GM21529 (cell line): ENCODE results near the gene CXCL14.

ENCODE experiments used
- ATAC-seq: cut with Tn5 transposase; IDR thresholded peaks from one replicate; pipeline ENCODE4 v1.9.1; 2021; ENCODE audit not compliant: unreplicated experiment

Gene CXCL14, protein sequence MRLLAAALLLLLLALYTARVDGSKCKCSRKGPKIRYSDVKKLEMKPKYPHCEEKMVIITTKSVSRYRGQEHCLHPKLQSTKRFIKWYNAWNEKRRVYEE

DNA sequence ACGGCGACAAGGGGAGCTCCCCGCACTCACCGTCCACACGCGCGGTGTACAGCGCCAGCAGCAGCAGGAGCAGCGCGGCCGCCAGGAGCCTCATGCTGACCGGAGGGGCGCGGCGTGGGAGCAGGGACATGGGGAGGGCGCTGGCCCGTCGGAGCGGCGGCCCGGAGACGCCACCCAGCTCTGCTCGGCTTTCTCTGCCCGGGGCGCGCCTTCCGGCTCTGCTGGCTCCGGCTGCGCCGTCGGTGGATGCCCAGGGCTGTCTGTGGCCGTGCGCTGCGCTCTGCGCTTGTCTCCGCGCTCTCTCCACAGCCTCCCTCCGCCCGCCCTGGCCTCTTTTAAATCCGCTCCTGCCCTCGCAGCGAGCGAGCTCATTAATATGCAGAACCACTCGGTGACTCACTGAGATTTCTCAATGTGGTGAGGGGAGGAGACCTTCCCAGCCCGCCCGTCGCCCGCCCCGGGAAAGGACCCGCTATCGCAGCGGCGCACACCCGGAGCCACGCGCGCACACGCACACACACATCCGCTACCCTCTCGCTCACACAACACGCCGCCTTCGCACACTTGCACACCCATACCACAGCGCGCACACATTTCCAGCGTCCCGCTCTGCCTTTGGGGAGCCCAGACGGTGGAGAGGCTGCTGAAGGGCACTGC, at the start of gene CXCL14:
Gene CXCL14, minus strand, starts transcription at position 307 of the 657 bp plus-strand sequence. Its CDS starts 213 bp downstream, at position 94.
- no peak for ATAC-seq

DNA sequence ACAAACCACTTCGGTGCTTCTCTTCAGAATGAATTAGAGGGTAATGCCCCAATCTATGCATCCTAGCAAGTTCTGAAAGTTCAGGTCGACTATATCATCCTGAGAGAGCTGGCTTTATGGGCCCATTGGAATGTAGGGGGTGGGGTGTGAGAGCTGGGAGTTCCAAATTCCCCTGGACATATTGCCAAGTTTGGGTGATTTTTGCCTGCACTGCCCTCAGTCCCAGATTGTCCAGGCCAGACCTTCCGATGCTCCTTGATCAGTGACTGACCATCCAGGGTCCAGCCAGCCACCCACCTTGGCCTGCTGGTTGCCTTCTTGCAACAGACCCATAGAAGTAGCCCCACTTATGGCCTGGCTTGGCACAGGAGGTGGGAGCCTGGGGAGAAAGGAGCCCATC, 47.8 kb upstream of the CXCL14 start:
- no peak for ATAC-seq

DNA sequence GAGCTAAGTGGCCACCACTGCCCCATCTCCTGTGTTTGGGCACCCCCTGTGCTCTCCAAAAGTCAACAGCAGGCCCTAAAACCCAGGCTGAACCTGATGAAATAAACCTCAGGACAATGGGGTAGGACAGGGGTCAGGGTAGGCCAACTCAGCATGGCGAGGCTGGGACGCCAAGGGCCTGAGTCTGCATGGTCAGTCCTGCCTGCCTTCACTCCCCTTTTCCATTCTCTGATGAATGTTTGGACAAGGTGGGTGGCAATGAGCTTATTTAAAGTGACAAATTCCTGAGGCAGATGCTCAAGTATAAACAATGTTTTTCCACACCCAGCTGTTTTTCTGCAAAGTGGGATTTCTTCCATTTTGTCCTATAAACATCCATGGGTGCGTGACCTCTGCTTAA, 47.2 kb upstream of the CXCL14 start:
- ATAC-seq: no peak

DNA sequence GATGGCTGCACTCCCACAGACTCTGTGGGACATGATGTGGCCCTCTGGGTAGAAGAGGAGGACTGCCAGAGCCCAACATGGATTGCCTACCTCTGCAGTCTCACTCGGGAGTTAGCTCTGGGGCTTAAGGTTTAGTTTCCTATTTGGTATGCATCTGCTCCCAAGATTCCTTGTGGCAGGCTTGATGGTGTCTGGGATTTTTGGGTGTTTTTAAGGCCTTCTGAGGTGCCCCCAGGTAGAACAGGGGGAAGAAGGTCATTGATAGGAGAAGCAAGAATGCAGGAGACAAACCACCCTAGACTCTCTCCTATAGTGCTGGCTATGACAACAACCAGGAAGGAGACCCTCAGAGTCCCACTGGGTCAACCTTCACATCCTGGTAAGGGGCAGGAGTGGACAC, 46.7 kb upstream of the CXCL14 start:
- ATAC-seq: no peak

DNA sequence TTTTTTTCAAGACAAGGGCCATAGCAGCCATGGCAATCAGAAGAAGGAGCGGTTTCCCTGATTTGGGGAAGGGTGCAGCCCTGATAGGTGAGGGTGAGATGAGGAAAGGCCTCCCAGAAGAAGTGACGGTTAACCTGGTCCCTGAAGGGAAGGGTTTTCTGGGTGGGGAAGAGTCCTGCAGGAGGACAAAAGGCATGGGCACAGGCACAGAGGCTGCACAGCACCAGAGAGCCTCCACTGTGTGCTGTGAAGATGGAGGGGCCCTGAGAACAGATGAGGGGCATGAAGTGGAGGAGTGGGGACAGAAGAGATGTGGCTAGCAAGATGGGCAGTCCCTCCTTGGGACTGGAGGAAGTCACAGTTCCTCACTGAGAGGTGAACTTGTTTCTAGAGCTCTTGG, 46.3 kb upstream of the CXCL14 start:
- ATAC-seq: no peak

DNA sequence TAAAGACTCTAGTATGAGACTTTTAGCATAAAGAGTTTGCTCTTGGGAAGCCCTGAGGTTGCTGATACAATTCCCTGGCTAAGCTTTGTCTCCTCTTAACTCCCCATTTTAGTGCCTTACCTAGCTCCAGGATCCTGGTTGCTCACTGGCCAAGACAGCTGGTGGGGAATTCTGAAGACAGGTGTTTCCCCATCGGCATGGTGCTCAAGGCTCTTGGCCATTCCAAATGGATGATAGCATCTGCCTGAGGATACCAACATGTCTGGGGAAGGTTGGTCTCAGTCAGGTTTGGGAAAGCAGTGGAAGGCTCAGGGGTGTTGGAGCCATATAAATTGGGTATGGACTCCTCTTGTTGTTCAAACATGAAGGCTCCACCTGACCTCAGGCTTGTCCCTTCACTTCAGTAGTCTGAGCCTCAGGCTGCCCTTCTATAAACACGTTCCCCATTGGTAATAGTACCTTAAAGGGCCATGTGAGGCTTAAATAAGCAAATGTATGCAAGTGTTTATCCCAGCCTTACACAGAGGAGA, 44.5 kb upstream of the CXCL14 start:
- no peak for ATAC-seq

DNA sequence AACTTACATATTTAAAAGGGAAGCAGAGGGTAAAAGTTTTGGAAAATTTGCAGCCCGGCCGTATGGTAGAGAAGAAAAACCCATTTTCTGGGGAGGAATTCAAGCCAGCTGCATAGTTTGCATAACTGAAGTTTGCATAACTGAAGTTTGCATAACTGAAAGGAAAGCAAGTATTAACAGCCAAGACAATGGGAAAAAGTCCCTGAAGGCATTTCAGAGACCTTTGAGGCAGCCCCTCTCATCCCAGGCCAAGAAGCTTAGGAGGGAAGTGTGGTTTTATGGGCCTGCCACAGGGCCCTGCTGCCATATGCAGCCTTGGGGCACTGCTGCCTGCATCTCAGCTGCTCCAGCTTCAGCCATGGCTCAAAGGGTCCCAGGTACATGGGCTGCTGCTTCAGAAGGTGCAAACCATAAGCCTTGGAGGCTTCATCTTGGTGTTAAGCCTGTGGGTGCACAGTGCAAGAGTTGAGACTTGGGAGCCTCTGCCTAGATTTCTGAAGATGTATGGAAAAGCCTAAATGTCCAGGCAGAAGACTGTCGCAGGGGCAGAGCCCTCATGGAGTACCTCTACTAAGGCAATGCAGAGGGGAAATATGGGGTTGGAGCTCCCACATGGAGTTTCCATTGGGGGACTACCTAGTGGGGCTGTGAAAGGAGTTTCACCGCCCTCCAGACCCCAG, 36.9 kb upstream of the CXCL14 start:
- ATAC-seq: no peak

DNA sequence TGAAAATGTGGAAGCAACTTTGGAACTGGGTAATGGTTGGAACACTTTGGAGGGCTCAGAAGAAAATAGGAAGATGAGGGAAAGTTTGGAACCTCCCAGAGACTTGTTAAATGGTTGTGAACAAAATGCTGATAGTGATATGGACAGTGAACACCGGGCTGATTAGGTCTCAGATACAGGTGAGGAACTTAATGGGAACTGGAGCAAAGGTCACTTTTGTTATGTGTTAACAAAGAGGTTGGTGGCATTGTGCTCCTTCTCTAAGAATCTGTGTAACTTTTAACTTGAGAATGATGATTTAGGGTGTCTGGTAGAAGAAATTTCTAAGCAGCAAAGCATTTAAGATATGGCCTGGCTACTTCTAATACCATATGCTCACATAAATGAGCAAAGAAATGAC, 36.4 kb upstream of the CXCL14 start:
- ATAC-seq: no peak

DNA sequence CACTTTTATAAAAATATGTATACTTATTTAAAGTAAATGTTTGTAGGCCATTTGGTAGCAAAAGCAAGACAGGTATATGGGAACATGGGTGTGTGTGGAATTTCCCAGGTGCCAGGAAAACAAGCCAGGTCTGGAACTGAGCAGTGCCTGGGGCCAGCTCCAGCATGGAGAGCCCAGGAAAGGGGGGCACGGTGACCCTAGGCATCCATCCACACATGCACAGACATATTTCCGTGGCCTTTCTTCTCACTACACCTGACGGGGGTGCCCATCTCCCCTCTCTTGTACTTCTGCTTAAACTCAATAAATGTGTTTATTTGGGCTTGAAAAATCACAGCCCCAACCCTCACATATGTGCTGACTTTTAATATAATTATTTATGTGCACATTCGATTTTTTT, 31.2 kb upstream of the CXCL14 start:
- ATAC-seq: no peak

DNA sequence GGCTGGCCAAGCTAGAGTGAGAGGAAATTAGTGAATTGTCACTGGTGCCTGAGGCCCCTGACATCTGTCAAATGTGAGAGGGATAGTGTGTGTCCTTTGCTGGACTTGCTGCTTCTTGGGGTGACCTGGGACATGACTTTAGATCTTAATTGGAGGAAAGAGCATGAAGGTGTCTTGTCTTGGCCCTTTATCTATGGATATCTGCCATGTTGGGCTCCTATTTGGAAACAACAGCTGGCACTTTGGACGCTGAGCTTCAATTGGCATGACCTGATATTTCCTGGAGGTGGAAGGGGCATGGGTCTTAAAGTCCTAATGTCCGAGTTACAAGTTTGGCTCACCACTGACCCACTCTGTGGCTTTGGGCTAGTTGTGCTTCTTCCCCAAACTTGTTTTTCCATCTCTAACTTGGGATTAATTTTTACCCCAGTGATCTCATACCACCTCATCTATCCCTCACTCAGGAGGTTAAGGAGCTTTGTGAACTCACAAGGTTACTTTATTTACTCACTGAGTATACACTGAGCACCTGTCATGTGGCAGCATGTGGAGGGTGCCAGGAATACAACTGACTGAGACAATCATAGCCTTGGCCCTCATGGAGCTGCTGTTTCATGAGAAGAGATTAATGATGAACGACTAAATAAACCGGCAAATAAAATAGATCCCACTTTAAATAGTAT, 30.1 kb upstream of the CXCL14 start:
- ATAC-seq: no peak

DNA sequence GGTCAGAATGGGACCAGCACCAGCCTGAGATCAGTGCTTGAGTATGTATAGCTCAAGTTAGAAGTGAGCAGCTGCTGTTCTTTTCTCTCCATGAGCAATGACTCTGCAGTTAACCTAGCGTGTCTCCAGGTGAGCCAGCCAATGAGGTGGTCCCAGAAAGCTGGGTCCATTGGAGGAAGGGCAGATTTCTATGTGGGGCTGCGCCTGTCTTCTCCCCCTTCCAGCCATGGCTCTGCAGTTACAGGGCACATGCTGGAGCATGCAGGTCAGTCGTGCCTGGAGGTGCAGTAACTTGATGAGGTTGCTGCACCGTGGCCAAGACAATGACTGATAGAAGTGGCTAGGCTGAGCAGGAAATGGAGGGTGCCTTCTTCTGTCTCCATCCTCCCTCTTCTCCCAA, 29.6 kb upstream of the CXCL14 start:
- no peak for ATAC-seq

DNA sequence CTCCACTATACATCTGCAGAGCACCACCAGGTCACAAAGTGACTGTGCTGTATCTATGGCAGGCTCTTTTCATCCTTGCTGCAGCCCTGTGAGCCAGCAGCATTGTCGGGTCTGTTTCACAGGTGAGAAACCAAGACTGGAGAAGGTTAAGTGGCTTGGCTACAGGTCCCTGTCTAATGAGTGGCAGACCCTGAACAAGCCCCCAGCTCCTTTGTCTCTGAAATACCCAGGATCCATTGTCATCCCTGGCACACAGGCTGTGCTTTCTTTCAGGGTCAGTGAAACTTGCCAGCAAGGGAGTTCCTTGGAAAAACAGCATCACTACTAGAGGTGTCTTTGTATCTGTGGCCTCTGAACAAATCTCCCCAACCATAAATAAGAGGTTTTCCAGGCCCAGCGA, 27.6 kb upstream of the CXCL14 start:
- no peak for ATAC-seq

DNA sequence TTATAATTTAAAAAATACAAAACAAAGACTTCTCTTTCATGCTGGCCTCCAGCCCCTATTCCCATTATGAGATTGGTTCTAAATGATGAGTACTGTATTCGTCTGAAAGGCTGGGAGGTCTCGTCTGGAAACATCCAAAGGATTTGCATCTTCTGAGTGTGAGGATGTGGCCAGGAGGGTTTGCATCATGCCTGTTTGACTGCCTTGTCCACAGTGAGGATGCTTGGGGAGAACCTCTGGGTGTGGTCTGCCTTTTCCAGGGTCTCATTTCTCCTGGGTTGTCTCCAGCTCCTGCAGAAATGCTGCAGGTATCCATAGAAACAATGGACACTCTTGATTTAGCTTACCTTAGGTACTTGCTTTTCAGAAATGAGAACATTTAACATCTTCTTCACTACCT, 26.4 kb upstream of the CXCL14 start:
- ATAC-seq: no peak

DNA sequence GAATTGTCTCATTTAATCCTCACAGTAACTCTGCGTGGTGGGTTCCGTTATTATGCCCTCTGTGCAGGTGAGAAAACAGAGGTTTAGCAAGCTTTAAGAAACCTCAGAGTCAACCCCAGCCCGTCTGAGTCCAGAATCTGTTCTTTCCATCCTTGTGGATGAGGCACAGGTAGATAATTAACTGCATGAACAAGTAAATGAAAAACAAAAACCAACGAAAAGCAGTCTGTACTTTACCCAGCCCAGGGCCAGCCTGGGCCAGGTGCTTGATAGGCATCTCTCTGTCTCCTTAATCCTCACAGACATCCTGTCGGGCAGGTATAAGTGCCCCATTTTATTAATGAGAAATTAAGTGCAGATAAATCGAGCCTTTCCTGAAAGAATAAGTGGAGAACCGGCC, 25.3 kb upstream of the CXCL14 start:
- ATAC-seq: no peak

DNA sequence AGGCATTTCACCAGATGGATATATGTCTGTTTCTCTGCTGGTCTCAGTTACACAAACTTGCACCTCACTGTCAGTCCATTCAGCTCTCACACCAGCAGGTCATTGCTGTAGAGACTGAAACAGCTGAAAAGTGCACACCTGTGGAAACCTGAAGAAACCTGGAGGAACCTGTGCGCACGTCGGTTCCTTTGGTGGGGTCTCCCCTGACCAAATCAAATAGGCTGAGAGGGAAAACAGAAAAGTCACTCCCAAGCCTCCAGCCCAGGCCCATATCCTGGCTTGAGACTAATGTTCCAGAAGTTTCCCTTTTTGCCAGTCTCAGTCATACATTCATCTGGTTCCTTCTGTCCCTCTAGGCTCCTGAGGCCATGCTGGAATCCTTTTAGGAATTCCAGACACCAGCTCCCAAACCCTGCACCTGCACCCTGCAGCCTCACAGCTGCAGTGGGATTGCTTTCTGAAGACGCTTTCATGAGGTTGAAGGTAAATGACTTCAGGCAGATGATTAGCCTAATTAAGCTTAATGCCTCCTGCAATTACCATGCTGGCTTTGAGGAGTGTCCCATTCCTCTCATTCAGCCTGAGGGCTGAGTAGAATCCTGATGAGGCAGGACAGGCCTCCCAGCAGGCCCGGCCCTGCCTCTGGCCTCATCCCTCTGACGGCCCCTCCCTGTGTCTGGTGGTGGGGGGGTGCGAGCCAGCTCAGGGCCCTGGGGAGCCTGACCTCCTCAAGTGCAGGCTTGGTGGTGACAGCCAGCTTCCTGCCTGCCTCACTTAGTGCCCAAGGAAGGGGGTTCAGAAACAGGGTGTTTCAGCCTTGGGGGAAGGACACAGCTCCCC, 24.3 kb upstream of the CXCL14 start:
- ATAC-seq: no peak

DNA sequence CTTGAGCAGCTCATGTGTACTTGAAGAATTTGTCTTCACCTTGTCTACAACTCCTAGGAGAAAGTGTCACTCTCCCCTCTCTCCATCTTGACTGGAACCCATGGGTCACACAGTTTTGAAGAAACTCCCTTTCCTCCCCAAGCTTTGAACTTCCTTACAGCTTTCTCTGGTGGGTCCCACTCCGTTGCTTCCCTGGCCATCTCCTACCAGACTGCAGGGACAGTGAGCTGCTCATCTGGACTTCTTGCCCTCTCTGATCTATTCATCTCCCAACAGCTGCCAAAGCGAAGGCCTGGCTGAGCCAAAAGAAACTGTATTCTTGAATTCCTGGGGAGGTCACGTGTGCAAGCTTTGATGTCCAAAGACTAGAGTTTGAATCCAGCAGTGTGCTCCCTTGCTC, 22.7 kb upstream of the CXCL14 start:
- no peak for ATAC-seq

DNA sequence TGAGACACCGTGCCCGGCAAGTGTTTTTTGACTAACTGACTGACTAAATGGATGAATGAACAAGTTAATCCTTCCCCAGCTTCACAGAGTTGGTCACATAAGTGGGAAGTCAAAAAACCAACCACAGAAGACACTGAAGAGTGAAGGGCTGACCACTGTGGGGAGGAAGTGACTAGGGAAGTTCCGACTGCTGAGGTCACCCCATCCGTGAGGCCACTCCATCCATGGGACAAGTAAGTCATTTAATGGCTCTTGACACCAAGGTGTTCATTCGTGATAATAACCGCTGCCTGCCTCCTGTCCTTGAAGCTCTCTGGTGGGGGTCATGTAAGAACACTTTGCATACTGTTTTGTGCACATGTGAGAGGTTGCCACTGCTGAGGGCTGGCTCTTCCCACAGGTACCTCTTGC, 22.2 kb upstream of the CXCL14 start:
- no peak for ATAC-seq

DNA sequence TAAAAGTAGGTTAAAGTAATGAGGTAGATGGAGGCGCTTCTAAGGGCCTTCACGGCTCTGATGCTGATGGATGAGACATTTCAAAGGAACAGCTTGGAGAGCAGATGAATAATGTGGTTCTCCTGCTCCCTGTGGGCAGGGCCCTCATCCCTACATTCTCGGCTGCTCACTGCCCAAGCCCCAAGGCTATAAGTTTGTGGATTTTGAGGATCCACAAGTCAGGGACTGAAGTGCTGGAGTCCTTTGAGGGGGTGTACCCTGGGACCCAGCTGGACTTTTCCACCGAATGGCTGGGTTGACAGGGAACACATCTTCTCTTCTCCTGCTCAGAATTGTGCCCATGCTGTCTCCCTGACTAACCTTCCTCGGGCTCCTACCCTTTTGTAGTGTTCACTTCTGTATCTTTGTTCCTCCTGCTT, 21.4 kb upstream of the CXCL14 start:
- no peak for ATAC-seq

DNA sequence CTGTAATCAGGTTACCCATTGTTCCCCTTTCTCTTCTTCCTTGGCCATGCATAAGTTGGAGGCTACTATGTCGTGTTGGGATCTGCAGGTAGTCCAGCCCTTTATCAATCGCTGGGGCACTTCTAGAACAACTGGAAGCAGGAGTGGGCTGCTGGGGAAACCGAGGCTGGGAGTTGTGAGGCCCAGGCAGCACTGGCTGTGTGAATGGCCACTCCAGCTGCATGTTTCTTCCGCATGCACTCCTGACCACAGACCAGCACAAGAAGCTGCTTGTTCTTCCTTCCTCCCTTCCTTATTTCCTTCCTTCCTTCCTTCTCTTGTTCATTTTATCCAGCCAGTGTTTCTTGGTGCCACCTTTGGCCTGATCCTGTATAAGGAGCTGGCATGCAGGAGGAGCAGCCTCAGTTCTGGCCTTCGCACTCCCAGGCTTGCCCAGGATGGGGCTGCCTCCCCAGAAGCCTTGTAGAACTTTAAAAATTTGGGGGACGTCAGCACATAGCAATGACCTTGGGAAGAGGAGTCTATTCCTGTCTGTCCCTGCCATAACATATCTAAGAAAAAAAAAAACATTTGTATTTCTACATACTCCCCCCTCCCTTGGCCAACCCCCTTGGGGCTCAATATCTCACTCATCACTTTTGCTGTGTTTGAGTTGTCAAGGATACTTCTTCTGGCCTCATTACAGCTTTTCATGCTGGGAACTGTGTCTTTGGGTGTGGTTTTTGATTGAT, 20.8 kb upstream of the CXCL14 start:
- no peak for ATAC-seq

DNA sequence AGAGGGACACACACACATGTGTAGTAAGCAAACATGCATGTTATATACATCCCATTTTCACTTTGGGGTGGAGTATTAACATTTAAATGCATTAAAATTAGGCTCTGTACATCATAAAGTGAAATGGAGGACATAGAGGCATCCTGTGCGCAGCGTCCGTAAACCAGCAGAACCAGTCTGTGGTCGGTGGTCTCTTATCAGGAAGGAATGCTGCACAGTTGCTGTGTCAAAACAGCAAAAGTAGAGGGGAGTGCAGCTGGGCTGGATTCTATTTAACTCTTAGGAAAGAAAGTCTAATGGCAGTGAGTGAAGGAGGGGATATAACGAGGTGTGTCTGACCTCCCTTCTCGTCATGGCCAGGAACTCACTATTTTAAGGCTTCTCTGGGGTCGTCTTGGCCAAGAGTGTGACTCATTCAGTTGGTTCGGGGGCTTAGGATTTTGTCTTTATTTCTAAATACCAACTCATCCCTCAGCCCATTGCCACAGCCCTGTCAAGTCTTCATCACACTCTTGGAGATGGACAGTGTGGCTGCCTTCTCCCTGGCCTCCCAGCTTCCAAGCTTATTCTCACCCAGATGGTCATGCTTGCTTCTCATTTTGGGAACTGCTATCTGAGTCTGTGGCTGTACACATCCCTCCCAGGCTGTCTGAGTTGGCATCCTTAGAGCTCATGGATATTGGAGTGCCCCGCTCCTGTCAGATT, 20.1 kb upstream of the CXCL14 start:
- no peak for ATAC-seq
